ENCODE data around the gene SHC4. TPM values are rescaled to one million over a fixed set of nuclear protein-coding genes. Genes with fewer than 3 reads are reported as not detected.

The SHC4 gene, protein sequence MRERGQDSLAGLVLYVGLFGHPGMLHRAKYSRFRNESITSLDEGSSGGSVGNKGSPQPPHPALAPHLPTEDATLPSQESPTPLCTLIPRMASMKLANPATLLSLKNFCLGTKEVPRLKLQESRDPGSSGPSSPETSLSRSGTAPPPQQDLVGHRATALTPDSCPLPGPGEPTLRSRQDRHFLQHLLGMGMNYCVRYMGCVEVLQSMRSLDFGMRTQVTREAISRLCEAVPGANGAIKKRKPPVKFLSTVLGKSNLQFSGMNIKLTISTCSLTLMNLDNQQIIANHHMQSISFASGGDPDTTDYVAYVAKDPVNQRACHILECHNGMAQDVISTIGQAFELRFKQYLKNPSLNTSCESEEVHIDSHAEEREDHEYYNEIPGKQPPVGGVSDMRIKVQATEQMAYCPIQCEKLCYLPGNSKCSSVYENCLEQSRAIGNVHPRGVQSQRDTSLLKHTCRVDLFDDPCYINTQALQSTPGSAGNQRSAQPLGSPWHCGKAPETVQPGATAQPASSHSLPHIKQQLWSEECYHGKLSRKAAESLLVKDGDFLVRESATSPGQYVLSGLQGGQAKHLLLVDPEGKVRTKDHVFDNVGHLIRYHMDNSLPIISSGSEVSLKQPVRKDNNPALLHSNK
- 0.14 and 0.26 TPM in 2 replicates for polyA plus RNA-seq (2013)

- H4K91ac ChIP-seq (ENCODE audit: low read depth, low read length) = no peak within 1 kb of the TSS
- no peak within 1 kb of the TSS for H3K23ac ChIP-seq (ENCODE audit: low read length)
- H4K12ac ChIP-seq (ENCODE audit: low read depth, low read length) = no peak within 1 kb of the TSS
- no peak within 1 kb of the TSS for H3K9ac ChIP-seq (ENCODE audit: low read length)
- peak within 1 kb of the TSS; percentile 61 for H3K4me2 ChIP-seq (ENCODE audit: low read length)
- no peaks in the 10 kb centered on the region for H3K9me3 ChIP-seq (ENCODE audit: insufficient read depth, low read depth, low read length)
- H2AFZ ChIP-seq (ENCODE audit: insufficient read depth, low read length, poor library complexity) = peak within 1 kb of the TSS; percentile 67
- H2BK120ac ChIP-seq (ENCODE audit: insufficient read depth, low read length, poor library complexity) = no peak within 1 kb of the TSS
- H3K18ac ChIP-seq (ENCODE audit: low read length) = no peak within 1 kb of the TSS
- DNase-seq = peak in 1 of 2 donors; percentile 38
- H3K4me3 ChIP-seq (ENCODE audit: low read depth, low read length) = peak within 1 kb of the TSS; percentile 38
- no CpG with 5 or more reads among the region's 16 CpGs for WGBS (ENCODE audit: extremely low coverage, insufficient coverage, insufficient read length)
- no peak within 1 kb of the TSS for H4K8ac ChIP-seq (ENCODE audit: low read depth, low read length)
- no peak within 1 kb of the TSS for H3K4ac ChIP-seq (ENCODE audit: low read depth, low read length)
- no peak within 1 kb of the TSS for H3K27ac ChIP-seq (ENCODE audit: low read depth, low read length)
- H2AK5ac ChIP-seq (ENCODE audit: low read length) = no peak within 1 kb of the TSS
- no peaks in the 10 kb centered on the region for H3K79me1 ChIP-seq (ENCODE audit: low read length)
- H3K36me3 ChIP-seq (ENCODE audit: control insufficient read depth in 1 of 2, insufficient read depth in 2 of 2, low read length in 2 of 2) = no peaks in the 10 kb centered on the region
- H3K79me2 ChIP-seq (ENCODE audit: control insufficient read depth, insufficient read depth, low read length, poor library complexity) = no peaks in the 10 kb centered on the region
- no peak within 1 kb of the TSS for H2BK12ac ChIP-seq (ENCODE audit: low read length)
- peaks cover 6 to 8% of the 10 kb centered on the region in 2 experiments for H3K4me1 ChIP-seq (ENCODE audit: control insufficient read depth in 1 of 2, insufficient read depth in 2 of 2, low read length in 2 of 2)
- peaks cover 13% of the 10 kb centered on the region for H3K27me3 ChIP-seq (ENCODE audit: insufficient read depth, low read length)
- no peak within 1 kb of the TSS for H2BK5ac ChIP-seq (ENCODE audit: low read depth, low read length, poor library complexity)
- no peak within 1 kb of the TSS for H3K14ac ChIP-seq (ENCODE audit: low read length)
These were observed at the start of gene SHC4 for GRCh38 chr15:48963524-48964113. Gene SHC4, minus strand, starts transcription at chr15:48963919. Its CDS starts 904 bp downstream, at chr15:48963015.

DNA sequence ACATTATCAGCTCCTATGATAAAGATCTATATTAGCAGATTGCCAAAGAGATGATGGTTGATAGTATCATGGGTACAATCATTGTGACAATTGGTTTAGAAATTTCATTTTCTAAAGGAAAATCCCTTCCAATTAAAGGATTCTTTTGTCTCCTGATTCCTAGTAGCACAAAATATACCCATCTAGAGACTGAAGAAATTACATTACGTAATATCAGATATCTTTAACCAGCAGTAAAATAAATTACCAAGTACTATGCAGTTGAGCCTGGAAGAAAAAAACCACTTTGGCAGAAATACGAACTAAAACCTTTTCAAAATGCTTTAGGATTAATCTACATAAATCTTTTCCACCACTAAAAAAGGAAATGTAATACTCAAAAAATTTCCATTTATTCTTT is 35.6 kb upstream of the SHC4 start:
- Histone ChIP-seq H3K27ac (ENCODE audit: low read depth, low read length) (no peak overlapping the region), H4K91ac (ENCODE audit: low read depth, low read length) (no peak overlapping the region), H3K23ac (ENCODE audit: low read length) (no peak overlapping the region), H2AK5ac (ENCODE audit: low read length) (no peak overlapping the region), H3K9ac (ENCODE audit: low read length) (no peak overlapping the region), H3K79me2 (ENCODE audit: control insufficient read depth, insufficient read depth, low read length, poor library complexity) (no peaks in the 10 kb centered on the region), H3K4me3 (ENCODE audit: low read depth, low read length) (no peak overlapping the region), H3K79me1 (ENCODE audit: low read length) (no peaks in the 10 kb centered on the region), H2BK12ac (ENCODE audit: low read length) (no peak overlapping the region), H4K8ac (ENCODE audit: low read depth, low read length) (no peak overlapping the region), H3K27me3 (ENCODE audit: insufficient read depth, low read length) (no peaks in the 10 kb centered on the region), H3K18ac (ENCODE audit: low read length) (no peak overlapping the region), H2BK120ac (ENCODE audit: insufficient read depth, low read length, poor library complexity) (no peak overlapping the region), H3K9me3 (ENCODE audit: insufficient read depth, low read depth, low read length) (no peaks in the 10 kb centered on the region), H4K12ac (ENCODE audit: low read depth, low read length) (no peak overlapping the region), H3K4ac (ENCODE audit: low read depth, low read length) (no peak overlapping the region), H2BK5ac (ENCODE audit: low read depth, low read length, poor library complexity) (no peak overlapping the region), H3K4me2 (ENCODE audit: low read length) (no peak overlapping the region), H3K14ac (ENCODE audit: low read length) (no peak overlapping the region), H2AFZ (ENCODE audit: insufficient read depth, low read length, poor library complexity) (no peak overlapping the region), H3K36me3 (ENCODE audit: control insufficient read depth in 1 of 2, insufficient read depth in 2 of 2, low read length in 2 of 2) (peaks cover 5 to 20% of the 10 kb centered on the region in 2 experiments), H3K4me1 (ENCODE audit: control insufficient read depth in 1 of 2, insufficient read depth in 2 of 2, low read length in 2 of 2) (no peaks in the 10 kb centered on the region)
- no peak for DNase-seq
- WGBS (ENCODE audit: extremely low coverage, insufficient coverage, insufficient read length) = no CpG with 5 or more reads among the region's 2 CpGs

- H2BK120ac ChIP-seq (ENCODE audit: insufficient read depth, low read length, poor library complexity) = no peak overlapping the region
- H3K27me3 ChIP-seq (ENCODE audit: insufficient read depth, low read length) = no peaks in the 10 kb centered on the region
- H3K14ac ChIP-seq (ENCODE audit: low read length) = no peak overlapping the region
- no peak overlapping the region for H2AK5ac ChIP-seq (ENCODE audit: low read length)
- H3K4me3 ChIP-seq (ENCODE audit: low read depth, low read length) = no peak overlapping the region
- H3K36me3 ChIP-seq (ENCODE audit: control insufficient read depth in 1 of 2, insufficient read depth in 2 of 2, low read length in 2 of 2) = peaks cover 12 to 31% of the 10 kb centered on the region in 2 experiments
- no peak overlapping the region for H3K9ac ChIP-seq (ENCODE audit: low read length)
- no peak overlapping the region for H3K23ac ChIP-seq (ENCODE audit: low read length)
- DNase-seq = peak in 1 of 2 donors; percentile 57
- no peak overlapping the region for H3K4ac ChIP-seq (ENCODE audit: low read depth, low read length)
- WGBS (ENCODE audit: extremely low coverage, insufficient coverage, insufficient read length) = no CpG with 5 or more reads among the region's 2 CpGs
- H3K27ac ChIP-seq (ENCODE audit: low read depth, low read length) = no peak overlapping the region
- H3K79me2 ChIP-seq (ENCODE audit: control insufficient read depth, insufficient read depth, low read length, poor library complexity) = no peaks in the 10 kb centered on the region
- no peak overlapping the region for H4K8ac ChIP-seq (ENCODE audit: low read depth, low read length)
- no peak overlapping the region for H2AFZ ChIP-seq (ENCODE audit: insufficient read depth, low read length, poor library complexity)
- no peak overlapping the region for H2BK5ac ChIP-seq (ENCODE audit: low read depth, low read length, poor library complexity)
- H4K12ac ChIP-seq (ENCODE audit: low read depth, low read length) = no peak overlapping the region
- no peaks in the 10 kb centered on the region for H3K4me1 ChIP-seq (ENCODE audit: control insufficient read depth in 1 of 2, insufficient read depth in 2 of 2, low read length in 2 of 2)
- no peak overlapping the region for H4K91ac ChIP-seq (ENCODE audit: low read depth, low read length)
- no peak overlapping the region for H3K18ac ChIP-seq (ENCODE audit: low read length)
- no peak overlapping the region for H2BK12ac ChIP-seq (ENCODE audit: low read length)
- no peak overlapping the region for H3K4me2 ChIP-seq (ENCODE audit: low read length)
- H3K79me1 ChIP-seq (ENCODE audit: low read length) = no peaks in the 10 kb centered on the region
- H3K9me3 ChIP-seq (ENCODE audit: insufficient read depth, low read depth, low read length) = no peaks in the 10 kb centered on the region
These were observed 32.6 kb upstream of the SHC4 start for GRCh38 chr15:48996276-48996675.

DNA sequence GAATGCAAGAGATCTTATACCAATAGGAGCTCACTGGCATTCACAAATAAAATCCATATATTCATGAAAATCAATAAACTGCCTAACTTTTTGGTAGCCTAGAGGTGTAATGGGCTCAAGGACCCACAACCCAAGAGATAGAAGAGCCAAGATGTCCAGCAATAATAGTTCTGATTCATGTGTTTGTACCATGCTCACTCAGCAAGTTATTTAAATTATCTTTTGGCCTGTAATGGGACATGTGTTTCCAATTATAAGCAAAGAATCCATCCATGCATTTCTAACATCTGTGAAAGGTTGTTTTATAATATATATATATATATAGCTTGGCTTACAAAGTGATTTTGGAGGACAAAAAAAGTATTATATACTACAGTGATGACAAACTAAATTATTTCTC is 29.7 kb upstream of the SHC4 start:
- H4K8ac ChIP-seq (ENCODE audit: low read depth, low read length) = no peak overlapping the region
- no peak overlapping the region for H3K4me3 ChIP-seq (ENCODE audit: low read depth, low read length)
- no peaks in the 10 kb centered on the region for H3K79me2 ChIP-seq (ENCODE audit: control insufficient read depth, insufficient read depth, low read length, poor library complexity)
- no peak overlapping the region for H3K4me2 ChIP-seq (ENCODE audit: low read length)
- no peak overlapping the region for H3K23ac ChIP-seq (ENCODE audit: low read length)
- H3K79me1 ChIP-seq (ENCODE audit: low read length) = no peaks in the 10 kb centered on the region
- DNase-seq = no peak
- H2BK120ac ChIP-seq (ENCODE audit: insufficient read depth, low read length, poor library complexity) = no peak overlapping the region
- H2BK12ac ChIP-seq (ENCODE audit: low read length) = no peak overlapping the region
- H3K9ac ChIP-seq (ENCODE audit: low read length) = no peak overlapping the region
- no peaks in the 10 kb centered on the region for H3K9me3 ChIP-seq (ENCODE audit: insufficient read depth, low read depth, low read length)
- H3K18ac ChIP-seq (ENCODE audit: low read length) = no peak overlapping the region
- H2AFZ ChIP-seq (ENCODE audit: insufficient read depth, low read length, poor library complexity) = no peak overlapping the region
- no peak overlapping the region for H3K4ac ChIP-seq (ENCODE audit: low read depth, low read length)
- no peaks in the 10 kb centered on the region for H3K4me1 ChIP-seq (ENCODE audit: control insufficient read depth in 1 of 2, insufficient read depth in 2 of 2, low read length in 2 of 2)
- H3K36me3 ChIP-seq (ENCODE audit: control insufficient read depth in 1 of 2, insufficient read depth in 2 of 2, low read length in 2 of 2) = peaks cover 11 to 21% of the 10 kb centered on the region in 2 experiments
- H4K12ac ChIP-seq (ENCODE audit: low read depth, low read length) = no peak overlapping the region
- H3K27ac ChIP-seq (ENCODE audit: low read depth, low read length) = no peak overlapping the region
- no peak overlapping the region for H2AK5ac ChIP-seq (ENCODE audit: low read length)
- no peak overlapping the region for H2BK5ac ChIP-seq (ENCODE audit: low read depth, low read length, poor library complexity)
- H4K91ac ChIP-seq (ENCODE audit: low read depth, low read length) = no peak overlapping the region
- H3K14ac ChIP-seq (ENCODE audit: low read length) = no peak overlapping the region
- no peaks in the 10 kb centered on the region for H3K27me3 ChIP-seq (ENCODE audit: insufficient read depth, low read length)
